GM12864 (cell line): ENCODE data around the gene C3orf33.
"Not testable (repeated sequence)": the region's sequence is repeated elsewhere in the genome, so short reads cannot be mapped to it uniquely, and the experiment has no call there.

ENCODE experiments used
- DNase-seq: peaks from one replicate; pipeline ENCODE4 v3.0.0-alpha.2; 2011; ENCODE audit warnings: low read depth
- H3K4me3 ChIP-seq: 2 replicates; pipeline ENCODE4 v1.5.1; 2011; ENCODE audit warnings: mild to moderate bottlenecking, low read depth, low read length, control low read depth
- CTCF ChIP-seq: IDR thresholded peaks from 2 replicates; pipeline ENCODE4 v1.5.1; 2011; ENCODE audit warnings: low read depth, mild to moderate bottlenecking, moderate library complexity, low read length, control low read depth, inconsistent platforms; ENCODE audit errors: missing control alignments

The C3orf33 gene

DNA sequence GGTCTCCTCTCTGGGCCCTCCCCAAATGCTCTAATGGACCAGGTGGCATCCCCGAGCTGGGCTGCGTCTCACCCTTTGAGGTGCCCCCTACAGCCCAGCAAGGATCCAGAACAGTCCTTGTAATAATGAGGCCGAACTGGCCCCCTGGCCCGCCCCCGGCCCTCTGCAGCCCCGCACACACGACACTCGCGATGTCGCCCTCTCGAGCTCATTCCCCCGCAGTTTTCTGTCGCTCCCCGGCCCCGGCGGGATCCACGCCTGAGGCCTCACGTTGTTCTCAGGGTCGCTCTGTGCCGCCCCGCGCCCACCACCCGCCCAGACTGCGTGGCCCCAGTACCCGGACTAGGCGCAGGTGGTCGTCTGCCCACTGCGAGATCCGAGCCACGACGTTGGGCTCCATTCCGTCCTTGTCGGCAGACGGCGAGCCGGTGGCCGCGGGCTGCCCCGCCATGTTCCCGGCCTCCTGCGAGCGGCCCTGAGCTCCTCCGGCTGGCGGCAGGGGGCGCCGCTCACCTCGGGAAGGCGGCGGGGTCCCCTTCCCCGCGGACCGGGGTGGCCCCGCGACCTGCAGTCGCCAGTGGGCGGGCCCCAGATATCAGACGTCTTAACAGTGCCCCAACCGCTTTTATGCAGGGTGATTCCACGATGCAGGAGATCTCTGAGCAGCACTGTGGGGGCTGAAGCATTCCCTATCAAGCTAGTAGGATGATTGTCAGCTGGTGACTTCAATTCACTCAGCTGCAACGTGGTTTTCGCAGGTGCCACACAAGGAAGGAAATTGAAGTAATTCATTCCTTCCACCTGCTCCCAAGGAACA, at the start of gene C3orf33:
TSS of gene C3orf33 (minus strand) at position 477 of the 817 bp plus-strand sequence. CDS start at position 451, 26 bp downstream.
- TF ChIP-seq CTCF, result peak; percentile 85
- peak; percentile 18 for DNase-seq
- peak within 1 kb of the TSS; percentile 68 for H3K4me3 ChIP-seq

DNA sequence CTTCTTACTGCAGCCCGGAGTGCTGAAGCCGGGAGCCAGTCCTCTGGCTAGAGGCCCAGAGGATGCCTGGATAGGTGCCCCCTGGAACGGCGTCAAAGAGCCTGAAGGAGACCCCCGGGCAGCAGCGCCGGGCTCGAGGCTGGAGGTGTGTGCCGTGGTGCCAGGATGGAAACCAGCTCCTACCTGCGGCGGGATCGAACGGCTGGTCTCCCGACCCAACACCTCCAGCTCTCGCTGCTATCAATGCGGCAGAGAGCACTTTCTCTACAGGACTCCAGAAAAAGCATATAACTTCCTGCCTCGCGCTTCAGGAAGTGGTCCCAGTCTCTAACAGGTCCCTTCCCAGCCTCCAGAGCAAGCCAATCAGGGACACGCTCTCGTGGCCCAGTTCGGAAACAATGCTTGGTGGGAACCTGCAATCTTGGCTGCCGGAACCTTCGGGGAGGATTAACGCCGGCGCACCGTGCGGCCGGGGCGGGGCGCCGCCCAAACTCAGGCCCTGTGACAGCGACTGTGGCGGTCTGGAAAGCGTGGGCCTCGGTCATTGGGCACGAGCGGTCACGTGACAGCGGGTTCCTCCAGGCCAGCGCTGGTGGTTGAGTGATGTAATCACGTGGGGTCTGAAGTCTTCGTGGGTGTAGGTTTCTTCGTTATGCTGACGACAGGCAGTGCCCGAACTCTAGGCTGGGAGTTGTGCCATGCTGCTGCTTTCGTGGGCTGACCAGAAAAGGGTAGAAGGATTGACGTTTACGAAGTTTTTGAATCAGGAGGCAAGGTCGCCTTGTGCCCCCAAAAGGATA, 48.3 kb upstream of the C3orf33 start, which contains the start of gene SLC33A1:
TSS of gene SLC33A1 (minus strand) at position 287 of the 800 bp plus-strand sequence. CDS start 430 bp downstream, outside the sequence.
- no peak for TF ChIP-seq CTCF
- peak within 1 kb of the TSS; percentile 90 for H3K4me3 ChIP-seq
- peak; percentile 99 for DNase-seq

GRCh38 chr3:155853214-155854140, 47.4 kb upstream of the C3orf33 start:
- no peak for TF ChIP-seq CTCF
- no peak for DNase-seq
- peak overlapping the region; percentile 68 for H3K4me3 ChIP-seq

DNA sequence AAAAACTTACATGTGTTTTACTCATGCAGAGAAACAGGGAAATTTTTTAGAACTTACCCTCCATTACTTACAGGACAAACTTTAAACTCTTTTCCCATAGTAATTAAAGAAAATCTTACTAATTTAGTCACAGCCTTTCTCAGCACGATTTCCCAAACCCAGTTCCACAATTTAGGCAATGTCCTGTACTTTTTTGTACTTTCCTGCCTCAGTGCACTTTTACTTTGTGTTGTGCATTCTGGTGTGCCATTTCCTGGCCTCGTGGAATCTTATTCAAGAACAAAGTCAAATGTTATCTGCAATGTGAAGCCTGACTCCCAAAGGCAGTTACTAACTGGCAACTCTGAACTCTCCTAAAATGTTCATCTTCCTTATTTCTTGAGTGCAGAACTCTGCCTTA, 46.3 kb upstream of the C3orf33 start:
- no peak for TF ChIP-seq CTCF
- H3K4me3 ChIP-seq, result peak overlapping the region; percentile 68
- no peak for DNase-seq

GRCh38 chr3:155849404-155849803, 43.3 kb upstream of the C3orf33 start:
- not testable (repeated sequence) for DNase-seq, H3K4me3 ChIP-seq

- no peak for TF ChIP-seq CTCF
- H3K4me3 ChIP-seq, result no peak overlapping the region
- no peak for DNase-seq
Measured at GRCh38 chr3:155847993-155848392, 41.9 kb upstream of the C3orf33 start.

DNA sequence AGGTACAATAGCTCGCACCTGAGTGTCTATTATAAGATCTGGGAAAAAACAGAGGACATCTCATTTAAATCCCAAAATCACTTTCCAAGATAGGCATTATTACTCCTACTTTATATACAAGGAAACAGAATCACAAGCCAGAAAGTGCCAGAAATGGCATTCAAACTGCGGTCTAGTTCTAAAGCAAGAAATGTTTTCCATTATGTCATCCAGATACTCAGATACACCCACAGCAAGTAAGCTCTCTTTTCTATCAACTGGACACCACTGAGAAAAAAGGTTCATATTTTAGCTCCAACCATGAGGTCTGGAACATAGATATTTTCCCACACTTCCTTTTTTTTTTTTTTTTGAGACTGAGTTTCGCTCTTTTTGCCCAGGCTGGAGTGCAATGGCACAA, 40.0 kb upstream of the C3orf33 start:
- DNase-seq, result no peak
- no peak overlapping the region for H3K4me3 ChIP-seq
- no peak for TF ChIP-seq CTCF
